SK-N-MC (cell line): ENCODE results near the gene LTBP1.

ENCODE experiments used
- EZH2 ChIP-seq: fragments of 200-600 bp; sonication (generic); IDR thresholded peaks from one replicate; pipeline ENCODE4 v1.6.1; 2017; ENCODE audit warnings: antibody characterized with exemption
- FOXP2 ChIP-seq: optimal IDR thresholded peaks from 2 replicates; pipeline ENCODE3; 2011; ENCODE audit warnings: mild to moderate bottlenecking, moderate library complexity; ENCODE audit not compliant: insufficient read depth; ENCODE audit errors: extremely low read length, control extremely low read depth
- POLR2AphosphoS5 ChIP-seq: IDR thresholded peaks from 2 replicates; pipeline ENCODE4 v1.6.1; 2012; ENCODE audit warnings: mild to moderate bottlenecking, low read depth, low read length, borderline replicate concordance

GRCh38 chr2:33217406-33217805 is 270.7 kb downstream of the LTBP1 start:
- TF ChIP-seq EZH2 (no peak), FOXP2 (no peak), POLR2AphosphoS5 (no peak)
